Measurements from ENCODE around the gene DNAJA3. TPM values are rescaled to one million over a fixed set of nuclear protein-coding genes. Genes with fewer than 3 reads are reported as not detected.

Gene DNAJA3
- total and polyA plus RNA-seq, 2 of the 4 experiments (the other 2 are of a cell fraction) = 38.0 to 40.2 TPM

GRCh38 chr16:4475880-4476788 is 50.5 kb downstream of the DNAJA3 start, which contains the start of gene HMOX2 (continued):
- TF ChIP-seq CTCF (conservative IDR thresholded peaks at IDR 0.05; ENCODE audit: low read depth, low read length) = peak; percentile 48

DNA sequence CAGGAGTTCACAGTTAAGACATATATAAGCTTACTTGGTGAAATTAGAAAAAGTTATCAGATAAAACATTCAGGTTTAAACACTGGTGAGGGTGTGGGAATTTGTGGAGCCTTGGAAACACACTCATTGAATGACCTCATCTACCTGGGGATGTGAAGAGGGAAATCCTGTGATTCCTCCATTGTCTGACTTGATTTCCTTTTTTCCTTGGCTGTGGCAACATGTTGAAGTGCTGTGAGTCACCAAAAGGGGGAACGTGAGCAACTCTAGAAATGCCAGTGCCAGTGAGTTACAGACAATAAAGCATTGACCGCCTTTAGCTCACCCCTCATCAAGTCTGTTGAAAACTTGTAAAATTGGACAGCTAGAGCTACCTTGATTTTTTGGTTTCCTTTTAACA is 52.3 kb downstream of the DNAJA3 start:
- Histone ChIP-seq H2BK20ac (ENCODE audit: low read depth, low read length) (no peak overlapping the region), H4K8ac (ENCODE audit: low read depth in 2 of 2, low read length in 2 of 2) (no peak overlapping the region), H3K79me1 (ENCODE audit: low read depth in 1 of 2, low read length in 2 of 2) (peaks cover 27 to 67% of the 10 kb centered on the region in 2 experiments), H3K14ac (replicated peaks; ENCODE audit: low read depth, low read length) (no peak overlapping the region), H4K5ac (ENCODE audit: low read depth, low read length) (no peak overlapping the region), H3K18ac (ENCODE audit: low read depth, low read length) (no peak overlapping the region), H3K56ac (ENCODE audit: extremely low read depth, insufficient read depth, low read length) (no peak overlapping the region), H3K9me1 (ENCODE audit: insufficient read depth, low read length) (peaks cover 5% of the 10 kb centered on the region; the same call in 1 of the 2 replicates), H4K20me1 (ENCODE audit: insufficient read depth, low read length) (peaks cover 7% of the 10 kb centered on the region; the same call in 1 of the 2 replicates), H3K4me1 (ENCODE audit: control insufficient read depth, insufficient read depth, low read length) (peaks cover 5% of the 10 kb centered on the region; the same call in 1 of the 2 replicates), H3K9me3 (ENCODE audit: control insufficient read depth, insufficient read depth, low read length) (no peaks in the 10 kb centered on the region), H2BK5ac (ENCODE audit: low read depth, low read length, poor library complexity, severe bottlenecking) (no peak overlapping the region), H3K4me3 (ENCODE audit: insufficient read depth, low read depth, low read length) (no peak overlapping the region), H4K91ac (ENCODE audit: insufficient read depth, low read depth, low read length) (no peak overlapping the region), H3K9ac (ENCODE audit: low read depth, low read length) (no peak overlapping the region), H3K36me3 (ENCODE audit: control insufficient read depth, insufficient read depth, low read length) (no peaks in the 10 kb centered on the region; the same call in 1 of the 2 replicates), H3K4ac (ENCODE audit: low read depth, low read length) (no peak overlapping the region), H2AK9ac (replicated peaks; ENCODE audit: low read depth, low read length, poor library complexity) (no peak overlapping the region), H3K27me3 (ENCODE audit: control insufficient read depth, insufficient read depth, low read length) (no peaks in the 10 kb centered on the region), H3K23ac (ENCODE audit: low read depth, low read length) (no peak overlapping the region), H3K4me2 (ENCODE audit: low read depth, low read length) (peak overlapping the region; percentile 6; the same call in 1 of the 2 replicates), H2AK5ac (ENCODE audit: low read depth, low read length) (no peak overlapping the region), H2AFZ (replicated peaks; ENCODE audit: low read length, poor library complexity) (no peak overlapping the region), H3K27ac (ENCODE audit: insufficient read depth, low read length) (no peak overlapping the region), H2BK15ac (ENCODE audit: low read depth, low read length) (no peak overlapping the region), H2BK120ac (ENCODE audit: low read depth, low read length) (no peak overlapping the region)
- intact Hi-C loops (cut with micrococcal nuclease) = no loop called here
- in situ Hi-C loops (cut with MboI; ENCODE audit: low sequenced_read_pairs) = no loop called here
- CTCF ChIA-PET = interaction anchor here (1.0 kb wide), 1 partner anchor 22 kb away, joined by 5 read pairs; no protein-coding TSS in a partner anchor
- DNase-seq (peak; percentile 61), ATAC-seq (ENCODE audit: low read depth) (no peak)
- WGBS, 2 experiments (ENCODE audit: extremely low coverage in 2 of 2, insufficient read length in 1 of 2) = 0% methylated on average over 1 of the region's 2 CpGs; no CpG with 5 or more reads in 1 of the 2 experiments
- POLR2A ChIA-PET (ENCODE audit: unreplicated experiment) = no interaction called here
- dilution Hi-C loops (cut with HindIII; ENCODE audit: low sequenced_read_pairs, unreplicated experiment) = no loop called here
- BruUV-seq (replicated peaks) = no TSS peak
- peak; percentile 23; the same call in 1 of the 2 replicates for TF ChIP-seq FOS (IDR thresholded peaks at IDR 0.05; ENCODE audit: low read depth, low read length)
- peak; percentile 50; the same call in 1 of the 2 replicates for TF ChIP-seq CEBPB (IDR thresholded peaks at IDR 0.05; ENCODE audit: low read depth, low read length)
- no peak for TF ChIP-seq MXI1 (IDR thresholded peaks at IDR 0.05; ENCODE audit: borderline replicate concordance, low read depth, low read length)
- no peak for TF ChIP-seq ELK1 (IDR thresholded peaks at IDR 0.05; ENCODE audit: borderline replicate concordance, low read depth, low read length)
- TF ChIP-seq MAFK (IDR thresholded peaks at IDR 0.05; ENCODE audit: low read depth, low read length) = no peak
- TF ChIP-seq MAZ (IDR thresholded peaks at IDR 0.05; ENCODE audit: borderline replicate concordance, low read depth, low read length) = no peak
- TF ChIP-seq RFX5 (IDR thresholded peaks at IDR 0.05; ENCODE audit: low read depth, low read length) = no peak
- TF ChIP-seq RCOR1 (IDR thresholded peaks at IDR 0.05; ENCODE audit: insufficient replicate concordance, low read length) = no peak
